Bronchial epithelial cell (primary cell): ENCODE data around the gene PSG11. TPM values are rescaled to one million over a fixed set of nuclear protein-coding genes. Genes with fewer than 3 reads are reported as not detected.
"Not testable (repeated sequence)": the region's sequence is repeated elsewhere in the genome, so short reads cannot be mapped to it uniquely, and the experiment has no call there.

ENCODE experiments used
- DNase-seq: peaks from one replicate; pipeline ENCODE4 v3.0.0-alpha.2; 2010; ENCODE audit warnings: low read depth
- FAIRE-seq: peaks from 2 replicates; lab custom pipeline; 2011; peaks lifted over from hg19 to GRCh38; lab: Jason Lieb, UNC
- H3K27me3 ChIP-seq: 2 replicates; pipeline ENCODE4 v1.5.1; 2011; ENCODE audit warnings: low read length; ENCODE audit not compliant: control insufficient read depth, insufficient read depth
- H3K36me3 ChIP-seq: 2 replicates; pipeline ENCODE4 v1.5.1; 2011; ENCODE audit warnings: low read length; ENCODE audit not compliant: control insufficient read depth, insufficient read depth
- H3K4me3 ChIP-seq: 2 replicates; pipeline ENCODE4 v1.5.1; 2011; ENCODE audit warnings: mild to moderate bottlenecking, low read depth, low read length, control low read depth
- total RNA-seq: library from RNA; depleted of rRNA; stranded (reverse); fragments of >200 nt; gene quantifications from 2 replicates; pipeline ENCODE4 v1.2.1, GENCODE V29; 2014
- TF ChIP-seq, protein P1 (sequence below): IDR thresholded peaks from 2 replicates; pipeline ENCODE4 v1.5.1; 2011; ENCODE audit warnings: mild to moderate bottlenecking, moderate library complexity, low read length, control low read depth, inconsistent platforms; ENCODE audit not compliant: insufficient read depth, severe bottlenecking

PSG11 gene
- total RNA-seq, 1 donor from 2014 or later, result not detected

DNA sequence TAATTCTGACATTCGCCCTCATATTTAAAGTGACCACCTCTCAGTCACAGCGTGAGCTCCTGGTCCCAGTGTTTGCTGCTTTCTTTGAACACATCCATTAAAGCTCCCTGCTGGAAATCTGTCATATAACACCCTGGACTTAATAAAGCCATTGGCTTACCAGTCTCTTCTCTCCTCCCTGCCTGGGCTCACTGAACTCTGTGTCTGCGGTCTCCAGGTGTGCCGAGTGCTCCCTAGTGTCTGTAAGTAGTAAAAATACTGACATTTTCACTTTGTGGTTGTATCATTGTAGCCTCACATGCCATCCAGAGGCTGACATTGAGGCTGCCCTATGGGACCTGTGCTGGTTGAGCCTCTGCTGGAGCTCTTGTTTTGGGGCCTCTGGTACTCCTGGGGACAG is 2.6 kb upstream of the PSG11 start:
- TF ChIP-seq, protein P1, sequence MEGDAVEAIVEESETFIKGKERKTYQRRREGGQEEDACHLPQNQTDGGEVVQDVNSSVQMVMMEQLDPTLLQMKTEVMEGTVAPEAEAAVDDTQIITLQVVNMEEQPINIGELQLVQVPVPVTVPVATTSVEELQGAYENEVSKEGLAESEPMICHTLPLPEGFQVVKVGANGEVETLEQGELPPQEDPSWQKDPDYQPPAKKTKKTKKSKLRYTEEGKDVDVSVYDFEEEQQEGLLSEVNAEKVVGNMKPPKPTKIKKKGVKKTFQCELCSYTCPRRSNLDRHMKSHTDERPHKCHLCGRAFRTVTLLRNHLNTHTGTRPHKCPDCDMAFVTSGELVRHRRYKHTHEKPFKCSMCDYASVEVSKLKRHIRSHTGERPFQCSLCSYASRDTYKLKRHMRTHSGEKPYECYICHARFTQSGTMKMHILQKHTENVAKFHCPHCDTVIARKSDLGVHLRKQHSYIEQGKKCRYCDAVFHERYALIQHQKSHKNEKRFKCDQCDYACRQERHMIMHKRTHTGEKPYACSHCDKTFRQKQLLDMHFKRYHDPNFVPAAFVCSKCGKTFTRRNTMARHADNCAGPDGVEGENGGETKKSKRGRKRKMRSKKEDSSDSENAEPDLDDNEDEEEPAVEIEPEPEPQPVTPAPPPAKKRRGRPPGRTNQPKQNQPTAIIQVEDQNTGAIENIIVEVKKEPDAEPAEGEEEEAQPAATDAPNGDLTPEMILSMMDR, result no peak
- Histone ChIP-seq H3K4me3 (no peak overlapping the region), H3K36me3 (no peaks in the 10 kb centered on the region), H3K27me3 (no peaks in the 10 kb centered on the region)
- DNase-seq (no peak), FAIRE-seq (no peak)

DNA sequence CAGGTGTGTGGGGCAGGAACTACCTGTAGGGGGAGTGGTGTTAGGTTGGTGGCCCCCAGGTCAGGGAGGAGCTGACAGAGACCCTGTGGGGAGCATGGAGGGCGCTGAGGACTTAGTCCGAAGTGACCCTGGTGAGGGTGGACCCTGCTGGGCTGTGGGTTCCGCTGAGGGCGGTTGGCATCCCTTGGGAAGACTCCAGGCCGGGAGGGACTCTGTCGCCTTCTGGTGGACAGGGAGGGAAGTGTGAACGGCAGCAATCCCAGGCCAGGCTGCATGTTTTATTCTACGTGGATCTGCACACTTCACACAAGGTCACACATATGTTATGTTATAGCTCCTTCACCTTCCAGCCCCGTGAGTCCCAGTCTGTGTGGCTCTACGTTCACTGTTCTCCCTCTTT is 1.7 kb upstream of the PSG11 start:
- not testable (repeated sequence) for FAIRE-seq, H3K27me3 ChIP-seq, H3K4me3 ChIP-seq, H3K36me3 ChIP-seq
- TF ChIP-seq, protein P1, result peak; percentile 60
- DNase-seq, result peak; percentile 4

DNA sequence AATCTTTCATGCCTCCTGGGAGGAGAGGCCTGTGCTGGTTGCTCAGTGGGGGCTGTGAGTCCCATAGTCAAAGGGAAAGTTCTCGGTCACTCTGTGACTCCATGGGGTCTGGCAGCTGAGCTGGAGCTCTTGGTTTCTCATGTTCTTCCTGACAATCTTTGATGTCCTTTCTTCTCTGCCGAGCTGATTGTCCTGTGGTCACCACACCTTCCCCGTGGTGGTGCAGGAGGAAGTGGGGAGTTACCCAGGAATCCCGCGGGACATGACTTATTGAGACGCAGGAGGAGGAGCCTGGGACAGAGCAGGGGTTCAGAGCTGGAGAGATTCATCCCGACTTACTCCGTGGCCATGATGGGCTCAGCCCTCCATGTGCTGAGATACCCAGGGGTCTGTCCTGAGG is 792 bp upstream of the PSG11 start:
- not testable (repeated sequence) for H3K36me3 ChIP-seq, H3K27me3 ChIP-seq, DNase-seq, H3K4me3 ChIP-seq, FAIRE-seq

DNA sequence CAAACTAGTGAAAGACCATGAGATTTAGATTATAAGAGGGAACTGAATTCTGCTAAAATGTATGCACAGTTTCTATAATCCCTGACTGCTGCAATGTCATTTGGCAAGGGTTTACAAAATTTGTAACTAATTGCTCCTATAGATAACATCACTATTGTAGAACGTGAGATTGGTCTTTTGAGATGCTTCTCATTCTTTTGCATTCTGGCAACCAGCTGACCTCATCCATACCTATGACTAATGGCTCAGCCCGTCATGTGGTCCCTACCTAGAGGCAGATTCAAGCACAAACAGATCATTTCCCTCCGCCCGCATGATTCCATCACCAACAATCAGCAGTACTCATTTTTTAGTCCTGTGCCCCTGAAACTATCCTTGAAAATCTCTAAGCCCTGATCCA is 4.2 kb downstream of the PSG11 start:
- DNase-seq, result peak; percentile 92
- H3K27me3 ChIP-seq, FAIRE-seq, H3K36me3 ChIP-seq, H3K4me3 ChIP-seq: not testable (repeated sequence)

DNA sequence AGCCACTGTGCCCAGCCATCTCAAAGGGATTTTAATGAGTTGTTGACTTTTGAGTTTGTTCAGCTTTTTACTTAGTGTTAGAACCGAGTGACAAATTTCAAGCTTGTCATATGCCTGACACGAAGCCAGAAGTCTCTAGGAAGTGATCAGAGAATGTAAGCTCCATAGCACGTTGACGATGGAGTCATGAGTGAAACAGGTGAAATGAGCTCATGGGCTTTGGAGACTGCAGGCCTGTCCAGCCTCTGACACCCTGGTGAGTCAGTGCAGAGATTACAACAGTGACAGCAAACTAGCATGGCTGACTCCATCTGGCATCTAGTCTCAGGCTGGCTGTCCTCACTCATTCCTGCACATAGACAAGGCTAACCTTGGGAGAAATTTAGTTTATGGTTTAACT is 4.6 kb downstream of the PSG11 start:
- peak; percentile 96 for DNase-seq
- H3K36me3 ChIP-seq, H3K27me3 ChIP-seq, FAIRE-seq, H3K4me3 ChIP-seq: not testable (repeated sequence)

DNA sequence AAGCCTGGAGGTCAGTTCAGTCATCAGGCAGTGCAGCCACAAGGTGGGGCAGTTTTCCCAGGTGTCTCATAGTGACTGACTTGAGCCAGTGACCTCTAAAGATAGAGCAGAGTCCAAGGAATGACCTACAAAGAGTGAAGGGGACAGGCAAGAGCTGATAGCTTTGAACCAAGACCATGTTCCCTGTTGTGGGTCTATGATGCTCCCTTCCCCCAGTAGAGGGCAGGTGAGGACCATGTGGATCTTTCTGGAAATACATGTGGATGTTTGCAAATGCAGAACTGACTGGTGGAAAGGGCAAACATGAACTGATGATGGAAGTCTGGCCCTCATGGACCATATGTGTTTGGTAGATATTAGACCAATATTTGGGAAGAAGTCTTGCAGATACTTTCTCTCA is 6.7 kb downstream of the PSG11 start:
- not testable (repeated sequence) for H3K27me3 ChIP-seq, H3K4me3 ChIP-seq, H3K36me3 ChIP-seq, FAIRE-seq
- TF ChIP-seq, protein P1, result peak; percentile 37
- peak; percentile 36 for DNase-seq

DNA sequence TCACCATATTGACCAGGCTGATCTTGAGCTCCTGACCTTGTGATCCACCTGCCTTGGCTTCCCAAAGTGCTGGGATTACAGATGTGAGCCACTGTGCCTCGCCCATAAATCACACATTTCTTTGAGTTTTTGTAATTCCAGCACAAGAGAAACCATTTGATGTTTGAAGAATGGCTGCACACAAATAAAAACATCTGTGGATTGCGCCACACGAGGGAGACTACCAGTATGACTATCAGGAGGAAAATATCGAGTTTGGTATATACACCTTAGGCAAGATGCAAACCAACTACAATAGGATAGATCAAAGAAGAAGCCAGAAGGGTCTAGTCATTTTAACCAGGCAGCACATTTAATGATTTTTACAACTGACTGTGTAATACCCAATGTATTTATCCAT is 20.4 kb downstream of the PSG11 start:
- H3K27me3 ChIP-seq, DNase-seq, FAIRE-seq, H3K4me3 ChIP-seq, H3K36me3 ChIP-seq: not testable (repeated sequence)

DNA sequence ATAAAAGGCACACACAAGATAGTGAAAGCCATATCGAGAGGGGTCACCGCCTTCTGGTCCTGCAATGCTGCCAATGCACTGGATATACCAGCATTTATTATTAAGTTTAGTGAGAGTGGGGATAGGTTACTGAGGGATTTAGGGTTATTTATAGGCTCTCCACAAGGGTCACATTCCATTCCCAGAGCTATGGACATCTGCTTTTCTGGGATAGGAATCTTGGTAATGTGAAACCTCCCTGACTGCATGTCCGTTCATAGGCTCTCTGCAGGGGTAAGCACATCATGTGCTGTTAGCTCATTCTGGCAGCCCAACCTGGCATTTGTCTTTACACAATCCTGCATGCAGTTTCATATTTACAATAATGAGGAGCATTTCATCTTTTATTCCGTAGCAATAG is 21.4 kb downstream of the PSG11 start:
- FAIRE-seq, H3K27me3 ChIP-seq, H3K36me3 ChIP-seq, DNase-seq, H3K4me3 ChIP-seq: not testable (repeated sequence)

DNA sequence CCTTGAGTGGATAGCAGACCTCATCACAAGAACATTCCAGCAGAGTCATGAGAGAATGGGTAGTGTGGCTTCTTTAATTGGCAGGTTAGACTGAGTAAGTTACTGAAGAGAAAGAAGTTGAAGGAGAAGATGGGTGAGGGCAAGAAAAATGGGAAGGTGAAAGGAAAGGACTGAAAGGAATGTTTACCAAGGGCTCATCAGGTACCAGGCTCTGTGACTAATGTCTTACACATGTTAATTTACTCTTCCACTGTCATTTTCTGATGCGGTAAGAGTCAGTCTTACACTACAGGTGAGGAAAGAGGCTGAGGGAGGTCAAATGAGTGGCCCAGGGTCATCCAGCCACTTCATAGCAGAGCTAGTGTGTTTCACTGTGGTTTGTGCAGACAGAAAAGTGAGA is 22.6 kb downstream of the PSG11 start:
- H3K27me3 ChIP-seq, FAIRE-seq, H3K36me3 ChIP-seq, H3K4me3 ChIP-seq: not testable (repeated sequence)
- peak; percentile 52 for DNase-seq

DNA sequence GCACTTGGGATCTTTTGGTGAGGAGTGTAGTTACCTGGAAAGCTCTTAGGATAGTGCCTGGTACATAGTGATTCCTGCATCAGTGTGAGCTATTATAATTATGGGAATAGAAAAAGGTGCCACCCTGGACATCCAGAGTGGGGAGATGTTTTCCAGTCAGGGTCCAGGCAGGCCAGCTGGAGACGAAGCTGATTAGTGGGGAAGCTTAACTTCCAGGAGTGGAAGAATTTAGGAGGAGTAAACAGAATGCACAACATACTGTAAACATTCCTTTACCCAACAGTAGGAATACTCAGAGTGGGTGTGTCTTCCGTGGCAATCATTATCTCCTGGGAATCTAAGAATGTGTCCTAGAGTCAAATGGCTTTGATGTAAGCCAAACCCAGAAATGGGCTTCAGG is 23.3 kb downstream of the PSG11 start:
- DNase-seq, H3K4me3 ChIP-seq, FAIRE-seq, H3K27me3 ChIP-seq, H3K36me3 ChIP-seq: not testable (repeated sequence)

DNA sequence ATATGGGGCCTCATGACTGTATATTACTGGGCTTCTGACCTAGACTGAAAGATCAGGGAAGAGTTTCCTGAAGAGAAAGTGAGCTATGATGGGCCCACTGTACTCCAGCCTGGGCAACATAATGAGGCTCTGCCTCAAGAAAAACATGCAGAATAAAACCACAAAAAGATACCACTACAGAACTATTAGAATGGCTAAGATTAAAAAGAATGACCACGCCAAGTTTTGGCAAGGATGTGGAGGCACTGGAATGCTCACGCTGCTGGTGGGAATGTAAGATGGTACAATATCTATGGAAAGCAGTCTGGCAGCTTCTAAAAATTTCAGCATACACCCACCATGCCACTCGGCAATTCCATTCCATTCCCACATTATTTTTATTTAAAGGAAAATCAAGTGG is 30.1 kb downstream of the PSG11 start:
- H3K27me3 ChIP-seq, FAIRE-seq: not testable (repeated sequence)

DNA sequence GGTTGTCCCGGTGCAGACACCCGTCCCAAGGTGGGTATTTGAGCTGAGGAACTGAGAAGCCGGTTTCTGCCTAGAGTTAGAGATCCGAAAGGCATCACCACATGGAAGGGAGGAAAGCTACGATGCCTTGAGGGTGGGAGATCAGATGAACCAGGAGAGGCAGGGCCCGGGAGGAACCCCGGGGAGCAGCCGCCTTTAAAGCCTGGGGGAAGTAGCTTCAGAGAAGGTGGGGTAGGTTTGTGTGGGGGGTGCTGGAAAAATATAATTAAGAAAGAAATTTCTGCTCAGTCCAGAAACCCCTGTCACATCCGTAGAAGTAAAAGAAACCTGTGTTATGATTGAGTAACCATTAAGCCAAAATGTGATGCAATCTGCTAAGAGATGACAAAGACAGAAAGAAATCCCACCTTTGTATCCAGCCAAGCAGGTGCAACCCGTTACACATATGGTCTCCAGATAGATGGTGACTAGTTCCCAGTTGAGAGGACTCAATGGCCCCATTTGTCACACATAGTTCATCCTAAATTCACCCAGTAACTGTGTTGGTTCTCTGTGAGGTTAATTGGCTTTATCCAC is 34.2 kb downstream of the PSG11 start:
- not testable (repeated sequence) for H3K27me3 ChIP-seq, H3K36me3 ChIP-seq, H3K4me3 ChIP-seq, FAIRE-seq
- DNase-seq, result peak; percentile 51

More for the DNA sequence above, 30.1 kb downstream of the PSG11 start:
- not testable (repeated sequence) for H3K36me3 ChIP-seq, H3K4me3 ChIP-seq, DNase-seq
